A549 treated with ZK216348 at 1 μM for 4 hours (cell line): ENCODE results near the gene CDH23. TPM values are rescaled to one million over a fixed set of nuclear protein-coding genes. Genes with fewer than 3 reads are reported as not detected.

Source experiments
- total RNA-seq: library from RNA; stranded (reverse); fragments of 200-300 nt; extraction: Qiagen RNA extraction; gene quantifications from 5 replicates; pipeline ENCODE4 v1.2.3, GENCODE V29; 2022; ENCODE audit warnings: low read depth

The CDH23 gene
- total RNA-seq = 1.4 to 3.9 TPM (median 2.5 TPM) in 5 replicates

DNA sequence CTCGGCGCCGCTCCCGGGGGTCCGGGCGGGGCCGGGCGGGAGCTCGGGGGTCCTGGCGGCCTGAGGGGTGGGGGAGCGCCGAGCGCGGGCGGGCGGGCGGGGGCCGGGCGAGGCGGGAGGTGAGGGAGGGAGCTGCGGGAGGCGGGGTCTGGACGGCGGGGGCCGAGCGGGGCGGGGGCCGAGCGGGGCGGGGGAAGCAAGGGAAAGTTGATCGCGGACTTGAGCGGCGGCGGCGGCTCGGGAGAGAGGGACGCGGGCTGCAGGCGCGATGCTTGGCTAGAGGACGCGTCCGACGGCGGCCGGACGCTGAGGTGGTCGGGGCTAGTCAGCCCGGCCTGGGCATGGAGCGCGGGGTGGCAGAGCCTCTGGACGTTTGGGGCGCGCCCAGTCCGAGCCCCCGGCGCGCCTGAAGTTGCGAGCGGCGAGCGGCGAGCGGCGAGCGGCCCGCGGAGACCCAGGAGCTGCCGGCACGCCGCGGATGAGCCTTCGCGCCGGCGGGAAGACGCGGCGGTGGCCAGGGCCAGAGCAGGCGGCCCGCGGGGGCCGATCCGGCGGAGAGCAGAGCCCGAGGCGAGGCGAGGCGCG lies at the start of gene CDH23:
Gene CDH23, plus strand, starts transcription at position 210 of the 585 bp plus-strand sequence. CDS start 42,912 bp downstream, outside the sequence.

DNA sequence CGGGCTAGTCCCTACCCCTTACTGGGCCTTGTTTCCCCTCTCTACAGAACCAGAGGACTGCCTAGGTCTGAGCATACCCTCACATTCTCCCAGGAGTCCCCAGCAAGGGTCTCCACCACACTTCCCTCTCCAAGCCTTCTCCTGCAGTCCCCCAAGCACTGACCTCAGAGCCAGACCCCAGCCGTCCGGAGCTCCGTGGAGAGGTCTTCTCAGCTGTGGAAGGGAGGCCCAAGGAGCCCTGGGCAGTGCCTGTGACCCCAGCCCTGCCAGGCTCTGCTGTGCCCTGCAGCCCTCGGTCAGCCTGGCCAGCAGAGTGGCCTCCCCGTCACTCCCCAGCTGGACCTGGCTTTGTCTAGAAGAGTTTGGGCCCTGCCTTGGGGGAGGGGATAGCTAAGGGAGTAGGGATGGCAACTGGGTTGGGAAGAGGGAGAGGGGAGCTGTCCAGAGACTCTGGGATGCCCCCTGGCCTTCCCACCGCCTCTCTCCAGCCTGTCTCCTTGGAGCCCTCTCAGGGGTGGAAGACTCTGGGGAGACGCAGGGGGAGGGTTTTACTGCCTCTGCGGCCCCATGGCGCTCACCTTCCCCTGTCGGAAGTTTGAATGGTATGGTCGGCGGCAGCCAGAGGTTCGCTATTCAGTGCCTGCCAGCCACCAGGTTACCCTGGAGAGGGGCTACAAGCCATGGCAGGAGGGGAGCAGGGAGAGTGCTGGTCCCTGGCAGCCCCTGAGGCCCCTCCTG lies 322.9 kb downstream of the CDH23 start, which contains the start of gene C10orf105:
Gene C10orf105, minus strand, starts transcription at position 315 of the 738 bp plus-strand sequence. CDS start 3,441 bp downstream, outside the sequence.

DNA sequence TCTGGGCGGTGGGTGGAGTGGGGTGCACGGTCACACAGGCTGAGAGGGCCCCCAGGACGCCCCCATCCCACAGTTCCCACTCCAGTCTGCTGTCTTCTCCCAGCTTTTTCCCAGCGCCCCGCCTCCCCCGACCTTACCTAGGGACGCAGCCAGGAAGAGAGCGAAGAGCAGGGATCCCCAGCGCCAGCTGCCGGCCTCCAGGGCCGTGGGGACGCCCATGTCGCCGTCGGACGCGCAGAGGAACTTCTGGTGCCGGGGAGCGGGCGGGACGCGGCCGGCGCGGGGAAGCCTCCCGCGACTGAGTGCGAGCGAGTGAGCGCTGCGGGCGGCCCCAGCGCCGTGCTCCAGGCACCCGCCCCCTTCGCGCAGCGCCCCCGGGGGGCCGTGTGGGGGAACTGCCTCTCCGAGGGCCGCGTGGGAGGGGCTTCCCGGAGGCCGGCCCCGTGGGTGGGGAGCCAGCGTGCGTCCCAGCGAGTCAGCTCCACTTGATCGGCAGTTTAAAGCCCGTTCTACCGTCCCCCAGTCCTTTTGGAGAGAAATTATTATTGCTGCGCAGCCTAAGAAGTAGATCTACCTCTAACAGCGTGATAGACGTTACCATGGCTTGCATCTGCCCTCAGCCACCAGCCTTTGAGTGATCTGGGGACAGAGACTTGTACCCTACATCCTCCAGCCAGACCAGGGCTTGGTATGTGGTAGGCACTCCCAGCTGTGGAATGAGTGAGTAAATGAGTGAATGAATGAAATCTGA lies 376.7 kb downstream of the CDH23 start, which contains the start of gene VSIR:
Gene VSIR, minus strand, starts transcription at position 300 of the 751 bp plus-strand sequence. Its CDS starts 81 bp downstream, at position 219.

DNA sequence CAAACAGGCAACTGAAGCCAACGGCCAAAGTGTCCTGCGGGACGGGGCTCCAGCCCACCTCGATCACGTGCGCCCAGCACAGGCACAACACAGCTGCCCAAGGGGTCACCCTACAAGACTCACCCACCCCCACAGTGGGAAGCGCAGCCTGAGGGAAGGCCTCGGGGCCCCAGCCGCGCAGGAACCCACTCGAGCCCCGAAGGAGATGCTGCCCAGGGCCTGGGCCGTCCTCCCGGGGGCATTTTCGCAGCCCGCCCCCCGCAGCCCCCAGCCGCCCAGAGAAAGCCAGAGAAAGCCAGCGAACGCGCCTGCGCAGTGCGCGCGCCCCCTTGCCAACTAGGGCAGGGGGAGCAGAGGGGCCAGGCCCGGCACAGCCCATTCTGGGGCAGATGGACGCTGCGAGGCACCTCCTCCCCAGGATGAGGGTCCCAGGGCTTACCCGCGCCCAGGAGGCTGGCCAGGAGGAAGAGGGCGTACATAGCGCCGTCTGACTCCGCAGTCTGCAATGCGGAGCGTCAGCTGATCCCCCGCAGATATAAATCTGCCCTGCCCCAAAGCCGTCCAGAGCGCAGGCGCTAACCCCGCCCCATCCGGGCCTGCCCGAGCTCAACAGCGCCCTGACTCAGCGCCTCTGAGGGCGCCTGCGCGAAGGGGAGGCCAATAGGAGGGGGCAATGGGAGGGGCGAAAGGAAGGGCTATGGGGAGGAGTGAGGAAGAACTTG lies 454.2 kb downstream of the CDH23 start, which contains the start of gene PSAP:
Gene PSAP, minus strand, starts transcription at position 509 of the 722 bp plus-strand sequence. Its CDS starts 30 bp downstream, at position 479.

Other genes starting within 250 kb of the CDH23 start
- 0.72 to 1.7 TPM (median 1.3 TPM) in 5 replicates for gene UNC5B, start 184.3 kb upstream of the CDH23 start, total RNA-seq
- gene SLC29A3, start 77.7 kb upstream of the CDH23 start, total RNA-seq = 18.0 to 26.4 TPM (median 21.5 TPM) in 5 replicates